ENCODE measurements around the gene HMCN1. TPM values are rescaled to one million over a fixed set of nuclear protein-coding genes. Genes with fewer than 3 reads are reported as not detected.

The HMCN1 gene
- total and polyA plus RNA-seq, 11 donors = 2.1 to 14.1 (median 5.6) TPM

DNA sequence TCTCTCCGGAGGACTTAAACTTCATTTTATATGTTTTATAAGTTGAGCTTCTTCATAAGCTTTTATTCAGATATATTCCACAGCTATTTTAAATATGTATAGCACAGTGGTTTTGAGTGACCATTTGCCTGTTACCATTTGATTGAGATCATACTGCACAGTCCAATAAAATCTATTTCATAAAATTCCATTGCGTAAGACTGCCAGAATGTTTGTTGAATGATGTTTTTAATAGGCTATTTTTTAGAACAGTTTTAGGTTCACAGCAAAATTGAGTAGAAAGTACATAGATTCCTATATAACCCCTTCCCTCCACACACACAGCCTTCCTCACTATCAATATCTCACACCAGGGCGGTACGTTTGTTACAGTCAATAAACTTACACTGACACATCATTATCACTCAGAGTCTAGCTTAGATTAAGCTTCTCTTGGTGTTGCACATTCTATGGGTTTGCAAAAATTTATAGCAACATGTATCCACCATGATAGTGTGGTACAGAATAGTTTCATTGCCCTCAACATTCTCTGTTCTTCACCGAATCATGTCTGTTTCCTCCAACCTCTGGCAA, 433.0 kb downstream of the HMCN1 start:
- Histone ChIP-seq H3K4me3 (no peak overlapping the region), H3K36me3 (peaks cover 0 to 53% (median 4%) of the 10 kb centered on the region in 9 donors), H3K27ac (no peak overlapping the region), H3K4me1 (no peaks in the 10 kb centered on the region), H3K9me3 (peaks cover 0 to 3% (median 0%) of the 10 kb centered on the region in 12 donors), H3K27me3 (no peaks in the 10 kb centered on the region)
- ATAC-seq (no peak), DNase-seq (no peak)
- WGBS, 4 donors = 95 to 98% (median 96%) methylated on average over 5 of the region's 5 CpGs
- TF ChIP-seq CTCF (IDR thresholded peaks at IDR 0.05) (no peak), POLR2A (IDR thresholded peaks at IDR 0.05) (no peak)
- intact Hi-C loops (cut with DNase I) = no loop called here

DNA sequence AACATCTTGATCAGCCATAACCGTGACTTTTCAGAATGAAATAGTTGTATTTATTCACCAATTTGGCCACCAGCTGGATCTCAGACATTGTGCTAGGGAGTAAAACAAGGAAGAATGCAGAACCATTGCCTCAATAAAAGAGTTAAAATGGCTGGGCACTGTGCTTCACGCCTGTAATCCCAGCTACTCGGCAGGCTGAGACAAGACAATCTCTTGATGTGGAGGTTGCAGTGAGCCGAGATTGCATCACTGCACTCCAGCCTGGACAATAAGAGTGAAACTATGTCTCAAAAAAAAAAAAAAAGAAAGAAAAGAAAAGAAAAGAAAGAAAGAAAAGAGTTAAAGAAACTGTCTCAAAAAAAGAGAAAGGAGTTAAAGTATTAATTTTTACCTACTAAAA, 441.4 kb downstream of the HMCN1 start:
- WGBS, 4 donors = 57 to 67% (median 60%) methylated on average over 4 of the region's 4 CpGs
- no peaks in the 10 kb centered on the region for H3K27me3 ChIP-seq
- no peak overlapping the region for H3K27ac ChIP-seq
- DNase-seq (no peak), ATAC-seq (no peak)
- intact Hi-C loops (cut with DNase I) = no loop called here
- no peak for TF ChIP-seq POLR2A (IDR thresholded peaks at IDR 0.05)
- no peak for TF ChIP-seq CTCF (IDR thresholded peaks at IDR 0.05)
- H3K36me3 ChIP-seq = peaks cover 0 to 20% (median 0%) of the 10 kb centered on the region in 9 donors
- H3K4me1 ChIP-seq = no peaks in the 10 kb centered on the region
- no peak overlapping the region for H3K4me3 ChIP-seq
- H3K9me3 ChIP-seq = no peaks in the 10 kb centered on the region

GRCh38 chr1:186178426-186179043, 444.3 kb downstream of the HMCN1 start:
- peaks cover 0 to 14% (median 0%) of the 10 kb centered on the region in 9 donors for H3K36me3 ChIP-seq
- intact Hi-C loops (cut with DNase I) = no loop called here
- H3K4me3 ChIP-seq = peak overlapping the region in 1 of 12 donors; percentile 25
- no peak for ATAC-seq
- H3K4me1 ChIP-seq = peaks cover 0 to 2% (median 0%) of the 10 kb centered on the region in 12 donors
- no peak overlapping the region for H3K27ac ChIP-seq
- no peaks in the 10 kb centered on the region for H3K9me3 ChIP-seq
- WGBS, 4 donors = 93 to 96% (median 94%) methylated on average over 5 of the region's 5 CpGs
- no peaks in the 10 kb centered on the region for H3K27me3 ChIP-seq
- no peak for DNase-seq
- TF ChIP-seq CTCF (IDR thresholded peaks at IDR 0.05) (no peak), POLR2A (IDR thresholded peaks at IDR 0.05) (no peak)

- H3K4me1 ChIP-seq = peaks cover 0 to 9% (median 0%) of the 10 kb centered on the region in 12 donors
- H3K4me3 ChIP-seq = peak overlapping the region in 1 of 12 donors; percentile 25
- no peaks in the 10 kb centered on the region for H3K27me3 ChIP-seq
- peaks cover 0 to 14% (median 0%) of the 10 kb centered on the region in 9 donors for H3K36me3 ChIP-seq
- no peak overlapping the region for H3K27ac ChIP-seq
- DNase-seq = no peak
- 79 to 81% (median 80%) methylated on average over 3 of the region's 3 CpGs for WGBS, 4 donors
- H3K9me3 ChIP-seq = no peaks in the 10 kb centered on the region
- no peak for ATAC-seq
- no peak for TF ChIP-seq CTCF (IDR thresholded peaks at IDR 0.05)
- TF ChIP-seq POLR2A (IDR thresholded peaks at IDR 0.05) = no peak
- intact Hi-C loops (cut with DNase I) = no loop called here
Measured at GRCh38 chr1:186179231-186179630, 445.0 kb downstream of the HMCN1 start.

Data from heart left ventricle (tissue), 16 donors.